ENCODE results near the gene SNUPN. TPM values are rescaled to one million over a fixed set of nuclear protein-coding genes. Genes with fewer than 3 reads are reported as not detected.
"Not testable (repeated sequence)": the region's sequence is repeated elsewhere in the genome, so short reads cannot be mapped to it uniquely, and the experiment has no call there.

SNUPN gene
- polyA plus RNA-seq, 1 donor = 18.7 TPM

DNA sequence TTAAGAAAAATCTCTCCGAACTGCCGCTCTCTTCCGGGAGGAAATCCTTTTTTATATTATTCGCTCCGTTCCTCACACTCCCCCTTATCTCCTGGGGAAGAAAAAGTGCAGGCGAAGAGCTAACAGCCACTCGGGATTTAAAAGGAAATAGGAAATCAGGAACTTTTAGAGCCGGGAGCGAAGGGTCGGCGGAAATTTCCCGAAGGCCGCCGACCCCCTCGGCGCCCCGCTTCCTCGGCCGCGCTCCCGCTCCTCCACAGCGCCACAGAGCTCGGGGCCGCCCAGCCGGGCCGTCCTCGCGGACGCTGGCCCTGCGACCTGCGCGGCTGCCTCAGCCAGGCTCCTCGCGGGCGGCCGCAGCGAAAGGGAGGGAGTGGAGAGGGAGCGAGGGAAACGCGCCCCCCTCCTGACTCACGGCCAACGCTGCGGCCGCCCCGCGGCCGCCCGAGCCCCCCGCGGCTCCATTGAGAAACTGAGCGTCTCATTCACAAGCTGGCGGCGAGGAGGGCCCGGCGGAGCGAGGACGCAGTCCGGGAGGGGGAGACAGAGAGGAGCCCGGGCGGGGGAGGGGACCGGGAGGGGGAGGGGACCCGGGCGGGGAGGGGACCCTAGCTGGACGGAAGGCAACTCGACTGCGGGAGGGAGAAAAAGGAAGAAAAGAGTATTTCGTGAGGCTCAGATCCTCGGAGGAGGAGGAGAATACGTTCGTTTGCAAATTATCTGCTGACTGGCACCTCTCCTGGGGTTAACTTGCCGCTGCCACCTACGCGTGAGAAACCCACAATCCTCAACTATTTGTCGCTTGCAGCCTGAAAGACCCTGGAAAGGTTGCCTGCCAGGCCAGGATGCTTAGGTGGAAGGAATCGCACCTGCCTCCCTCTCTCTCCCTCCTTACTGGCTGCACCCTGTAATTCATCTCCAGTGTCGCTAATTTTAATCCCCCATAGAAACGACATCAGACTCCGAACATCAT, 46.3 kb downstream of the SNUPN start, which contains the start of gene PTPN9:
Gene PTPN9 (minus strand): TSS at position 368 of the 973 bp plus-strand sequence. CDS start 539 bp downstream, outside the sequence.
- peak; percentile 86 for DNase-seq

DNA sequence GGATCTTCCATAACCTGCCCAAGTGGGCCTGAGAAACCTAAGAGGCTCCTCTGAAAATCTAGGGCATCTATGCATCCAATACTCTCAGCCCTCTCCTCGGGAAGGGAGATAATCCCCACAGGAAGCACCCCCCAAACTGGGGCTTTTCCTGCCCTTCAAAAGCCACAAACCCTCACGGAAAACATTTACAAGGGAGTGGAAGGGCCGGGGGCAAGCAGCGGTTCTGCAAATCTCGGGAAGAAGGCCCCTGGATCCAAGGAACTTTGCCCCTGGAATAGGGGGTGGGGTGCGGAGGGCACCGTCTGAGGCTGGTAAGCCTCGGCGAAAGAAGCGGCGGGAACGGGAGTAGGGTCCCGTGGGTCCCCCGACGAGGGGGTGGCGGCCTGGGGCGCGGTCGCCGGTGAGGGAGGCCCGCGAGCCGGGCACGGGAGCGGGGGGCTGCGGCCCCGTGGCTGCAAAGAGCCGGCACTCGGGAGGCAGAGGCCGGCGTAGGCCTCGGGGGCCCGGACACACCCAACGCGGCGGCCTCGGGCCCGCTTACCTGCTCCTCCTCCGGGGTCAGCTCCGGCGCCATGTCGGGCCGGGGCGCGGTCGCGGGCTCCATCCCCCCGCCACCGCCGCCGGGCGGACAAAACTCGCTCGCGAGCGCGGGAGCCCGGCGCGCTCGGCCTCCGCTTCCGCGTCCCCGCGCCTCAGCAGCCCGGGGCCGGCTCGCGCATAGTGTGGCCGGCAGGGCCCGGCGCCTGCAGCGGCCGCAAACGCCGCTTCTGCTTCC, 47.2 kb downstream of the SNUPN start:
- DNase-seq = no peak

GRCh38 chr15:75577401-75578172, 47.9 kb downstream of the SNUPN start:
- no peak for DNase-seq

DNA sequence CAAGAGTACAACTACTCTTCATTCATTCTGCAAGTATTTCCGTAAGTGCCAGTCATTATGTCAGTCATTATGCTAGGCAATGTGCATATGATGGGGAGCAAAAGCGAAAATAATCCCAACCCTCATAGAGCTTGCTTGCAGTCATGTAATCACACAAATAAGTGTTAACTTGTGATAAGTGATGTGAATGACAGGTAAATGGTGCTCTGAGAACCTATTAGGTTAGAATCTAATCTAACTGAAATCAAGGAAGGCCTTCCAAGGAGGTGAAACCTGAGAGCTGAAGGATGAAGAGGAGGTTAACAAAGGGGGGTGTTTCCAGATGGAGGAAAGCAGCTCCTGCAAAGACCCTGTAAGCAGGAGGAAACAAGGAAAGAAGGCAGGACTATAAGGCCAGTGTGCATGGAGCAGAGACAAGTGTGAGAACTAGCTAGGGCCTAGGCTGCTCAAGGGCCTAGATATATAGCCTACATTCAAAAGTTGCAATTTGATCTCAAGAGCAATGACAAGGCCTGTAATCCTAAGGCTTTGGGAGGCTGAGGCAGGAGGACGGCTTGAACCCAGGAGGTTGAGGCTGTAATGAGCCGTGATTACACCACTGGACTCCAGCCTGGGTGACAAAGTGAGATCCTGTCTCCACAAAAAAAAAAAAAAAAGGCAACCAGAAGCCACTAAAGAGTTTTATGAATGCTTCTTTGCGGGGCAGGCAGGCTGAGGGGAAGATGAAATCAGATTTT, 51.7 kb downstream of the SNUPN start:
- no peak for DNase-seq

DNA sequence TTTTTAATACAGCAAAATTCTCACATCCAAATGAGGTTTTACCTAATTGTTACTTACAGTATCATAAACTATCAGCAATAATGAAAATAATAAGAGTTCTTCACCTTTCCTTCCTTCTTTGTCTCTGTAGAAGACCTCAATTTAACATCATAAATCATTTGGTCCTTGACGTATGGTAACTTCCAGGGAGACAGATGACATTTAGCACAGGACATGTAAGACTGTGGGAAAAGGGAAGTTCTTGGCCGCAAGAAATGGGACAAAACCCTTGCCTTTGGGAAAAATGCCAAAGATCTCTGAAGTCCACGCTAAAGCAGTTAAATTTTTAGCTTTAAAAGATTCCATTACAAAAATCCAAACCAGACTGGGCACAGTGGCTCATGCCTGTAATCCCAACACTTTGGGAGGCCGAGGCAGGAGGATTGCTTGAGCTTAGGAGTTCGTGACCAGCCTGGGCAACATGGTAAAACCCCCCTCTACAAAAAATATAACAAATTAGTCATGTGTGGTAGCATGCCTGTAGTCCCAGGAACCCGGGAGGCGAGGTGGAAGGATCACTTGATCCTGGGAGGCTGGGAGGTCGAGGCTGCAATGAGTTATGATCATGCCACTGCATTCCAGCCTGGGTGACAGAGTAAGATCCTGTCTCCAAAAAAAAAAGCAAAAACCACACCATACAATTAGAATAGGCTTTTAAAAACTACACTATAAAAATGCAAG, 55.2 kb downstream of the SNUPN start:
- no peak for DNase-seq

DNA sequence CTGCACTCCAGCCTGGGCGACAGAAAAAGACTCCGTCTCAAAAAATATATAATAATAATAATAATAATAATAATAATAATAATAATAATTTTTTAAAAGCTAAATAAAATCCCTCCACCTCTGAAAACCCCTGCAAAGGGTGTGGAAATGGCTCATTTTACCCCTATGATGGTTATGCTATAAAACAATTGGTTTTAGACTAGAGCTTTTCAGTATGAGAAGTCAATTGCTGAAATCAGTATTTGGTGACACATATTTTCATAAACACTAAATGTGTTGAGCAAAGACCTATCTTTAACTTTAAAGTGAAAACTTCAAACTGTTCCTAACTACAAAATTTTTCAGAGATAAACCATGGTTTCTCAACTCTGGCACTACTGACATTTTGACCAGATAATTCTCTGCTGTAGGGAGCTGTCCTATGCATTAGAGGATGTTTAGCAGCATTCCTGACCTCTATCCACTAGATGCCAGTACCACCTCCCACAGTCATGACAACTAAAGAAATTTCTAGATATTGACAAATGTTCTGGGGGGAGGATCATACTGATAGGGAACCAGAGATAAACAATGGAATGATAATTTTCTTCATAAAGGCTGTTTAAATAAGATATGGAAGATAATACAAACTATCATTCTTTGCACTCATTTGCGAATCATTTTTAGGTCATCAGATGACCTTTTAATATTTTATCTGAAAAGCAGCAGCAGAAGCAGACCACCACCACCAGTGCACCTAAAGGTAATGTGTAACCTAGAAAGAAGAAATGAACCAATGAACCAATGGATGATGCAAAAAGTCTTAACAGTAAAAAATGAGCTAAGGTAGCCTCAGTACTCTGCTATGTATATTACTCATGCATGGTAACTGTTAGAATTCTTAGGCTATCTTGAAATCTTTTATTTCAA, 60.2 kb downstream of the SNUPN start:
- DNase-seq = no peak

DNA sequence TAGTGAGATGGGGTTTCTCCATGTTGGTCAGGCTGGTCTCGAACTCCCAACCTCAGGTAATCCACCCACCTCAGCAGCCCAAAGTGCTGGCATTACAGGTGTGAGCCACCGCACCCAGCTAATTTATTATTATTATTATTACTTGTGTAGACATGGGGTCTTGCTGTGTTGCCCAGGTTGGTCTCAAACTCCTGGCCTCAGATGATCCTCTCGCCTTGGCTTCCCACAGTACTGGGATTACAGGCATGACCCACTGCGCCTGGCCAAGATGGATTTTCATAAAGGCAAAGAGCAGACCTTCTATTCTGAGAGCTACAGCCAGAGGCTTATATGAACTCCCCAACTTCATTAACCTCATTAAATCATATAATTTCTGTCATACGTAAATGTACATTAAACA, 63.6 kb downstream of the SNUPN start:
- no peak for DNase-seq

DNA sequence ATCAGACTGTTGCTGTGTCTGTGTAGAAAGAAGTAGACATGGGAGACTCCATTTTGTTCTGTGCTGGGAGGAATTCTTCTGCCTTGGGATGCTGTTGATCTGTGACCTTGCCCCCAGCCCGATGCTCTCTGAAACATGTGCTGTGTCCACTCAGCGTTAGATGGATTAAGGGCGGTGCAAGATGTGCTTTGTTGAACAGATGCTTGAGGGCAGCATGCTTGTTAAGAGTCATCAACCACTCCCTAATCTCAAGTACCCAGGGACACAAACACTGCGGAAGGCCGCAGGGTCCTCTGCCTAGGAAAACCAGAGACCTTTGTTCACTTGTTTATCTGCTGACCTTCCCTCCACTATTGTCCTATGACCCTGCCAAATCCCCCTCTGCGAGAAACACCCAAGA, 66.2 kb downstream of the SNUPN start:
- DNase-seq = not testable (repeated sequence)

DNA sequence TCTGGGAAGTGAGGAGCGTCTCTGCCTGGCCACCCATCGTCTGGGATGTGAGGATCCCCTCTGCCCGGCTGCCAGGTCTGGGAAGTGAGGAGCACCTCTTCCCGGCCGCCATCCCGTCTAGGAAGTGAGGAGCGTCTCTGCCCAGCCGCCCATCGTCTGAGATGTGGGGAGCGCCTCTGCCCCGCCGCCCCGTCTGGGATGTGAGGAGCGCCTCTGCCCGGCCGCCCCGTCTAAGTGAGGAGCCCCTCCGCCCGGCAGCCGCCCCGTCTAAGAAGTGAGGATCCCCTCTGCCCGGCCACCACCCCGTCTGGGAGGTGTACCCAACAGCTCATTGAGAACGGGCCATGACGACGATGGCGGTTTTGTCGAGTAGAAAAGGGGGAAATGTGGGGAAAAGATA, 66.6 kb downstream of the SNUPN start:
- not testable (repeated sequence) for DNase-seq

GRCh38 chr15:75554717-75555116, 70.8 kb downstream of the SNUPN start:
- DNase-seq = no peak

- no peak for DNase-seq
Measured at GRCh38 chr15:75553659-75554058, 71.9 kb downstream of the SNUPN start.

- no peak for DNase-seq
Measured at GRCh38 chr15:75551091-75551490, 74.4 kb downstream of the SNUPN start.

Other genes with a start within 250 kb of the SNUPN start
- 33.5 TPM for gene SIN3A, start 174.0 kb downstream of the SNUPN start, polyA plus RNA-seq (ENCODE audit: insufficient read length)
- 18.8 TPM for gene PTPN9, start 46.4 kb downstream of the SNUPN start, polyA plus RNA-seq (ENCODE audit: insufficient read length)
- 30.3 TPM for gene IMP3, start 14.5 kb upstream of the SNUPN start, polyA plus RNA-seq (ENCODE audit: insufficient read length)
- 14.2 TPM for gene SNX33, start 22.2 kb upstream of the SNUPN start, polyA plus RNA-seq (ENCODE audit: insufficient read length)
- 125 TPM for gene CSPG4, start 87.1 kb upstream of the SNUPN start, polyA plus RNA-seq (ENCODE audit: insufficient read length)
- 48.4 TPM for gene UBE2Q2, start 217.7 kb upstream of the SNUPN start, polyA plus RNA-seq (ENCODE audit: insufficient read length)

Measured in hindlimb muscle (tissue), 1 donor.